GM19240 (cell line): Measurements from ENCODE around the gene ARMC2.
"Not testable (repeated sequence)": the region's sequence is repeated elsewhere in the genome, so short reads cannot be mapped to it uniquely, and the experiment has no call there.

Experiments used
- DNase-seq: peaks from one replicate; pipeline ENCODE4 v3.0.0; 2011; ENCODE audit warnings: low spot score; ENCODE audit not compliant: insufficient read length

ARMC2 gene

GRCh38 chr6:108848116-108848868 lies at the start of gene ARMC2:
Gene ARMC2, plus strand, starts transcription at chr6:108848422. Its CDS starts 5,846 bp downstream, at chr6:108854268.
- peak; percentile 72 for DNase-seq

DNA sequence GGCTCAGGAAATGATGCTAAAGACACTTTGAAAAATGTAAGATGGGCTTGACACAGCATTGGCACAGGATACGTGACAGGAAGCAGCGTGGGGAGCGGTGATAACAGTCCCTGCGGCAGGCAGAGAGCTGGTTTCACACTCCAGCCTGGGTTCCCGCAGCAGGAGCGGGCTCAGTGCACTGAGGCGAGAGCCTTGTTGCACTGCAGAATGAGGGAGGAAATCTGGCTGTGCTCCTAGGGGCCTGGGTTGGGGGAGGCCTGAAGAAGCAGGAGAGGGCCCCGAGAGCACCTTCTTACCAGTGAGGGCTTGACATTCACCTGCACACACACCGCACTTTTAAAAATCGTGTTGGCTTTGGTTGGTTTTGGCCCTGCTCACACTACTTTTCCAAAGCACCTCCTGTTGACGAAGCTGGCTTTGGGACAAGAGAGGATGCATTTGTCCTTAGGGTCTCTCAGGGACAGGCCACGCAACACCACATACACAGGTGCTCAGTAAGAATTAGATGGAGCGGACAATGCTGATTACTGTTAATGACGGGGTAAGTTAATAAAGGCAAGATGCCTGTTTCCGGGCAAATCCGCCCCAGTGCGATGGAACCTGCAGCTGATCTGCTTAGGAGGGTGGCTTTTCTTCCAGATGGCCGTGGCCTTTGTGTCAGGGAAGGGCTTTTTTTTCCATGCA lies 49.4 kb upstream of the ARMC2 start:
- no peak for DNase-seq

GRCh38 chr6:108799354-108799717 lies 48.9 kb upstream of the ARMC2 start:
- no peak for DNase-seq

DNA sequence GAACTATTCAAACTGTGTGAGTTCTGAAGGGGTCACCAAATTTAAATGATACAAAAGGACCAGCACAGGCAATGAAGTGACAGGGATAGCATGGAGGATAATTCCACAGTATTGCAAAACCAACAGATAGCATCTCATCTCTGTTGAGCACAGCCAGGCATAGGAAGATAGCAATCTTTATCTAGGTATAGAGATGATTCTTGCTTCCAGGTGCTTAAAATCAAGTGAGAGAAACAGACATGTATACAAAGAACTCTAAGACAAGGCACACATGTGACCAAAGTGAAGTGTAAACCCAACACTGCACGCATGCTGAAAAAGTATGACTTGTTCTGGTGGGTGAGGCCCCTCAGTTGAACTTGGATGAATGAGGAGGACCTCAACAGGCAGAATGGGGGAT lies 48.4 kb upstream of the ARMC2 start:
- DNase-seq = no peak

DNA sequence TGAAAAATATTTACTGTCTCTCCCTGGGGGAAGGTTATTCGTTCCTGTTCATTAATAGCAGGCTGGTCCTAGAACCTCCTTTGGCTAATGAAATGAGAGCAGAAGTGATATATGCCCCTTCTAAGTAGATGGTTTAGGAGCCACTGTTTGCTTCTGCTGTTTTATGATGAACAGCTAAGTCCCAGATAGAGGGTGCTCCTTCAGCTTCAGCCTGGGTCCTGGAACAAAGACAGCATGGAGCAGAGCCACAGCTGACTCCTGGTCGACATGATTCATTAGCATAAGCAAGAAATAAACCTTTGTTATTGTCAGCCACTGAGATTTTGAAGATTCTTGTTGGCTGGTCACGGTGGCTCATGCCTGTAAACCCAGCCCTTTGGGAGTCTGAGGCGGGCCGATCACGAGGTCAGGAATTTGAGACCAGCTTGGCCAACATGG lies 47.8 kb upstream of the ARMC2 start:
- DNase-seq = no peak

- no peak for DNase-seq
Measured at GRCh38 chr6:108801366-108801765, 46.9 kb upstream of the ARMC2 start.

GRCh38 chr6:108803982-108804490 lies 44.2 kb upstream of the ARMC2 start:
- no peak for DNase-seq

DNA sequence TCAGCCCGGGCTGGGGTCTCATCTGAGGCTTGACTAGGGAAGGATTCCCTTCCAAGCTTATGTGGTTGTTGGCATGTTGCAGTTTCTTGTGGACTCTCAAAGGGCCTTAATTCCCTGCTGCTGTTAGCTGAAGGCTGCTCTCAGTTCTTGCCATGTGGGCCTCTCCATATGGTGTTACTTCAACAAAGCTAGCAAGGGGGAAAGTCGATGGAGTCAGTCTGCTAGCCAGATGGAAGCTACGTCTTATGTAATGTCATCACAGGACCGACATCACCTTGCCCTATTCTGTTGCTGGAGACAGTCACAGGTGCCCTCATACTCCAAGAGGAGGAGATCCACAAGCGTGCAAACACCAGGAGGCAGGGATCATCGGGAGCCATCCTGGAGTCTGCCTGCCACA lies 43.3 kb upstream of the ARMC2 start:
- DNase-seq = no peak

- peak; percentile 22 for DNase-seq
Measured at GRCh38 chr6:108805611-108806167, 42.5 kb upstream of the ARMC2 start.

DNA sequence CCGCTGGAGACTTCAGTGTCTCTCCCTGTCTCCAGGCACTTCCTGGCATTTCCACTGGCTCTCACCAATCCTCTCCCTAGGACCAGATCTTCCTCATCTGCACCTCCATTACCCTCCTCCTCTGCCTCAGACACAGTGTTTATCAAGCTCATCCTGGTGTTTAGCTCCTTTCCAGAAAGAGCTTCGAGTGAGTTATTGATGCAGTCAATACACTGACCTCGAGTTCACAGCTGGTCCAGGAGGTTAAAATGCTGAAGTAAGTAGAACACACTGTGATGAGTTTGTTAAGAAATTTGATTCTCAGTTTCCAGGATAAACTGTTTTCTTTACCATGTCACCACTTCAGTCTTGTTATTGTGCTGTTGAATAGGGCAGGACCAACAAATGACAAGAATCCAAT lies 42.1 kb upstream of the ARMC2 start:
- DNase-seq = no peak

- no peak for DNase-seq
Measured at GRCh38 chr6:108806665-108807064, 41.6 kb upstream of the ARMC2 start.

DNA sequence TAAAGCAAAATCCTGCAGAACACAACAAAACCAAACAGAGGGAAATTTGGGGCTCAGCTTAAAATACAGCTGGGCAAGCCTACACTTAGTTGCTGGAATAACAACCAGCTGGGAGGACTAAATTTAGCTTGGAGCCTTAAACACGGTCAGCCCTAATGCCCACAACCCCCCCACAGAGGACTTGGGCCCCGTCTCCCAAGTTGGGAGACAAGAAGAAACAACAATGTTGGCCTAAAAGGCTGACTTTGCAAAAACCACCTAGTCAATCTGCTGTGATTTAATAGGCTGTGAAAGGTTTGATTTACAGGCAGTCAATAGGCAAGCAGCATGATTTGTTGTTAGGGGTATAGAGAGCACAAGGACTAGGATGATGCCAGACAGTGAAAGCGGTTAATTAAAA lies 40.3 kb upstream of the ARMC2 start:
- no peak for DNase-seq

GRCh38 chr6:108809211-108809610 lies 39.0 kb upstream of the ARMC2 start:
- DNase-seq = no peak

DNA sequence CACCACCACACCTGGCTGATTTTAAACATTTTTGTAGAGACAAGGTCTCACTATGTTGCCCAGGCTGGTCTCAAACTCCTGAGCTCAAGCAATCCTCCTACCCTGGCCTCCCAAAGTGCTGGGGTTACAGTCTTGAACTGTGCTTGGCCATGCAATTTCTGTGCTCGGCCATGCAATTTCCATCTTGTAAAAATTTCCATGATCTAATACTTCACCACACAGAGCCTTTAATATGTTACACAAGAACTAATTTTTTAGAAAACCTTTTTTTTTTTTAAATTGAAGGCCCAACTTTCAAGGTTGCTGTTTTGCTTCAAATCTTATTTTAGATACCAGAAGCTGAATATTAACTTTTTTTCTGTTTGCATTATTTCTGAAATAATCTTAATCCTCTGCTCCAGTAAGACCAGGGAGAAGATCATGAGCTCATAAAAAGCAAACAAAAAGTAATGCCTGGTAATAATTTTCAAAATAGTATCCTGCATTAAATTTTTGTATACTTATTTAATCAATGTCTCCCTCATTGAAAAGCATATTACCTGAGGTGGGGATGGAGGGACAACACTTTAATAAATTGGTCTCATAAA lies 38.1 kb upstream of the ARMC2 start:
- DNase-seq = no peak

GRCh38 chr6:108811490-108811889 lies 36.7 kb upstream of the ARMC2 start:
- no peak for DNase-seq

- DNase-seq = not testable (repeated sequence)
Measured at GRCh38 chr6:108813218-108813617, 35.0 kb upstream of the ARMC2 start.

GRCh38 chr6:108817276-108817675 lies 30.9 kb upstream of the ARMC2 start:
- DNase-seq = not testable (repeated sequence)

DNA sequence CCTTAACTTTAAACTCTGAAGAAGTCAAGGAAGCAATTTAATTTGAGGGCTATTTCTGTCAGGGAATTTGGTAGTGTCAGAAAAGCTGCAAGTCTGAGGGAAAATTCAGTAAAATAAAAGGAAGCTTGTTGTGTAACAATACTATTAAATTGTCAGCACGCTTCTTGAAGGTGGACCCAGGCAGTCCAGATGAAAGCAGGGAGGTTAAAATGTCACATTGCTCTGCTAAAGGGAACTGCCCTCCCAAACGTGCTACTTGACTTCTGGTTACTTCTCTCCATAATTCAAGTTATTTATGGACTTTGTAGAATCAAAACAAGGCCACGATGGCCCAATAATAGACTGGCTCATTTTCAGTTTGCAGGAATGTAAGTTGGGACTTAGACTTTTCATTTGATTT lies 28.2 kb upstream of the ARMC2 start:
- no peak for DNase-seq

- DNase-seq = no peak
Measured at GRCh38 chr6:108822401-108822800, 25.8 kb upstream of the ARMC2 start.

DNA sequence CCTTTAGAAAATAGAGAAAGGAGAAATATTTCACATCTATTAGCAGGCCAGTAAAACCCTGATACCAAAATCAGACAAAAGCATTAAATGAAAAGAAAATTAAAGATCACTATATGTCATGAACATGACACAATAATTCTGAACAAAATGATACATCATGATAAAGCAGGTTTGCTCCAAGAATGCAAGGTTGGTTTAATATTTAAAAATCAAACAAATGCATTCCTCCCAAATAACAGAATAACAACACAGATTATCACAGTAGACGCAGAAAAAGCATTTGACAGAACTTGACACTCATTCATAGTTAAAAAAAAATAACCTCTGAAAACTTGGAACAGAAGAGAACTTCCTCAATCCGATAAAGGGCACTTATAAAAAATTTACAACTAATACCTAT lies 22.9 kb upstream of the ARMC2 start:
- no peak for DNase-seq

GRCh38 chr6:108831104-108831503 lies 17.1 kb upstream of the ARMC2 start:
- DNase-seq = no peak

DNA sequence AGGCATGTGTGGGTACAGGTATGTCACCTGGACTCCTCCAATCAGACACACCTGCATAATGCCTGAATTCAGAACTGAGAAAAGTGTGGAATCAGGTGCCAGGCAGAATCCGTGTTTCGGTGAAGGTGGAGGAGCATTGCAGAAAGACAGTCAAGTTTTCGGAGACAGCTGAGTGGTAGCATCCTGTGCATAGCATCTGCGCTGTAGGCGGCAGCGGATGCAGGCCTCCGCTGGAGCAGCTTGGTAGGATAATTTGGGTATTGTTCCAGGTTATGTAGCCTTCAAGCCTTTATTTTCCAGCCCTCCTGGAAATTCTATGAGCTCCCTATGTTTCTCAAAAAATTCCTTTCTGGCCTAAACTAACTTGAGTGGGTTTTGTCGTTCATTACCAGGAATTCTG lies 15.5 kb upstream of the ARMC2 start:
- no peak for DNase-seq
